GM13977 (cell line): Measurements from ENCODE around the gene CRKL.

ENCODE experiments used
- DNase-seq: peaks from one replicate; pipeline ENCODE4 v3.0.0; 2012; ENCODE audit warnings: low spot score
- in situ Hi-C: fragments of 300-500 bp; cut with MboI; formaldehyde crosslinking; loops from one replicate; pipeline ENCODE4 v1.12.0; 2022; ENCODE audit warnings: low sequenced_read_pairs, low pct_unique_long_range_greater_than_20kb, mixed read lengths, inconsistent platforms; ENCODE audit not compliant: unreplicated experiment
- TF ChIP-seq, protein P1 (sequence below): IDR thresholded peaks from 2 replicates; pipeline ENCODE4 v1.5.1; 2012; ENCODE audit warnings: mild to moderate bottlenecking, control low read depth; ENCODE audit not compliant: insufficient read depth; ENCODE audit errors: extremely low read depth, missing control alignments

The CRKL gene

DNA sequence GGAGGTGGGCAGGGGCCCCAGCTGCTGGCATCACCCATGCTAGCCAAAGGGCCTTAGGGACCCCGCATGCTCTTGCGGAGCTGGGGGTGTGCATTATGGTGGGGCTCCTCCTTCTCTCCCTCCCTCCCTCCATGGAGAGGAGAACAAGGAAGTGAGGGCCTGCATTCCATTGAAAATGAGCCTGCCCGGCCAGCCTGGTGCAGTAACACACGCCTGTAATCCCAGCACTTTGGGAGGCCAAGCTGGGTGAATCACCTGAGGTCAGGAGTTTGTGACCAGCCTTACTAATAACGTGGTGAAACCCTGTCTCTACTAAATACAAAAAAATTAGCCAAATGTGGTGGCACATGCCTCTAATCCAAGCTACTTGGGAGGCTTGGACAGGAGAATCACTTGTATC lies 36.0 kb upstream of the CRKL start:
- in situ Hi-C loops = no loop called here
- TF ChIP-seq, protein P1, sequence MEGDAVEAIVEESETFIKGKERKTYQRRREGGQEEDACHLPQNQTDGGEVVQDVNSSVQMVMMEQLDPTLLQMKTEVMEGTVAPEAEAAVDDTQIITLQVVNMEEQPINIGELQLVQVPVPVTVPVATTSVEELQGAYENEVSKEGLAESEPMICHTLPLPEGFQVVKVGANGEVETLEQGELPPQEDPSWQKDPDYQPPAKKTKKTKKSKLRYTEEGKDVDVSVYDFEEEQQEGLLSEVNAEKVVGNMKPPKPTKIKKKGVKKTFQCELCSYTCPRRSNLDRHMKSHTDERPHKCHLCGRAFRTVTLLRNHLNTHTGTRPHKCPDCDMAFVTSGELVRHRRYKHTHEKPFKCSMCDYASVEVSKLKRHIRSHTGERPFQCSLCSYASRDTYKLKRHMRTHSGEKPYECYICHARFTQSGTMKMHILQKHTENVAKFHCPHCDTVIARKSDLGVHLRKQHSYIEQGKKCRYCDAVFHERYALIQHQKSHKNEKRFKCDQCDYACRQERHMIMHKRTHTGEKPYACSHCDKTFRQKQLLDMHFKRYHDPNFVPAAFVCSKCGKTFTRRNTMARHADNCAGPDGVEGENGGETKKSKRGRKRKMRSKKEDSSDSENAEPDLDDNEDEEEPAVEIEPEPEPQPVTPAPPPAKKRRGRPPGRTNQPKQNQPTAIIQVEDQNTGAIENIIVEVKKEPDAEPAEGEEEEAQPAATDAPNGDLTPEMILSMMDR = no peak
- no peak for DNase-seq

DNA sequence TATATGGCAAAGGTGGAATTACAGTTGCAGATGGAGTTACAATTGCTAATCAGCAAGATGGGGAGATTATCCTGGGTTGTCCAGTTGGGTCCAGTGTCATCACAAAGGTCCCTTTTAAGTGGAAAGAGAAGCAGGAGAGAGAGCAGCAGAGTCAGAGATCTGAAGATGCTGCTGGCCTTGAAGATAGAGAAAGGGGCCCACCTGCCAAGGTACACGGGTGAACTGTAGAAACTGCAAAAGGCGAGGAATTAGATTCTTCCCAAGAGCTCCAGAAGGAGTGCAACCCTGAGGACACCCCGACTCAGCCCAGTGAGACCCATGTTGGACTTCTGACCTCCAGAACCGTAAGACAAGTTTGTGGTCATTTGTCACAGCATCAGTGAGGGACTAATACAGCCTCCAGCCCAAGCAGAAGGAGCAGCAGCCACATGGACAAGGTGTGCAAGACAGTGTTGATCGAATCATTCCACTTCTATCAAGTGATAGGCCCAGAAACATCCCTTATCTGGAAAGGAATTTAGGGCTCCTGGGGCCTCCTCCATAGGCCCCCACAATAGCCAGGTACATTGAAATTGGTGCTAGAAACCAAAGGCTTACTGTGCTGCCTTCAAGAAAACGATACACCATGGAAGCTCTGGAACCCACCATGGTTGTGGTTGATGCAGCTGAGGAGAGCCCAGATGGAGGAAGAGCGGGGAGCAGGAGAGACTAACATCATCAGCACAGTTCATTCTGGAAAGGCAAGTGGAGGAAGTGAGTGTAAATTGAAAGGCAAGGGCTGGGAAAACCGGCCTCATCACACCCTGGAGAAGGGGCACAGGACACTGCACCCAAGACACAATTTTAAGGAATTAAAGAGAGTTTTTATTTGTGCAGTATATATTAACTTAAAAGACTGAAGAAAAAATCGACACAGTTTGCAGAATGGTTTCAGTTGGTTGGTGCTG lies 35.1 kb upstream of the CRKL start:
- in situ Hi-C loops = no loop called here
- TF ChIP-seq, protein P1 = no peak
- no peak for DNase-seq

DNA sequence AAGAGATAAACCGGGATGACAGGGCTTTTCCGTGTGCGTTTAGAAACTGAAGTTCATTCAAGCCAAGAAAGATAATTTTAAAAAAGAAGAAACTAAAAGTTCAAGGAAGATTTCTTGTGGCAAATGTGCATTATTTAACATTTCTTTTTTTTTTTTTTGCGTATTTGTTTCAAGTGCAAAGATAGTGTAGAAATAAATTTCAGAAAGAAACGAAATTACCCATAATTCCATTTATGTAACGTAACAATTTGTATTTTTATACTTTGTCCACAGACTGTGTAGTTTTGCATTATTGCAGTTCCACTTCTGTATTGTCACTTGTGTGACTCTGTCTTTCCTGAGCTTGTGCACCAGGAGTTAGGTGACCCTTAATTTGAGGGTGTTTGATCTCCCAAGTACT lies 34.4 kb upstream of the CRKL start:
- in situ Hi-C loops = no loop called here

DNA sequence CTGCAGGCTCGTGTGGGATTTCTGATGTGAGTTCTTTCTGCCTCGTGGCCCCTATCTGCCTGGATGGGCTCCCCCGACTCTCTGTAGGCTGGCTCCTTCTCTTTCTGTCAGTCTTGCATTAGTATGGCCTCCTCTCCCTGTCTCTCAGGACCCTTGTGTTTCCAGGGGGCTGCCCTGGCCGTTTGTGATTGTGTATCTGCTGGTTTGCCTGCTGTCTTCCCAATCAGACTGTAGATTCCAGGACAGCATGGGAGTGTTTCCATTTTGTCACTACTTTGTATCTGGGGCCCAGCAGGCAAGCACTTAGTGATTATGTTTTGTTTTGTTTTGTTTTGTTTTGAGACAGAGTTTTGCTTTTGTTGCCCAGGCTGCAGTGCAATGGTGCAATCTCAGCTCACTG lies 32.8 kb upstream of the CRKL start:
- no peak for DNase-seq
- TF ChIP-seq, protein P1 = no peak
- in situ Hi-C loops = no loop called here

More for the DNA sequence above, 34.4 kb upstream of the CRKL start:
- DNase-seq = no peak
- TF ChIP-seq, protein P1 = no peak

DNA sequence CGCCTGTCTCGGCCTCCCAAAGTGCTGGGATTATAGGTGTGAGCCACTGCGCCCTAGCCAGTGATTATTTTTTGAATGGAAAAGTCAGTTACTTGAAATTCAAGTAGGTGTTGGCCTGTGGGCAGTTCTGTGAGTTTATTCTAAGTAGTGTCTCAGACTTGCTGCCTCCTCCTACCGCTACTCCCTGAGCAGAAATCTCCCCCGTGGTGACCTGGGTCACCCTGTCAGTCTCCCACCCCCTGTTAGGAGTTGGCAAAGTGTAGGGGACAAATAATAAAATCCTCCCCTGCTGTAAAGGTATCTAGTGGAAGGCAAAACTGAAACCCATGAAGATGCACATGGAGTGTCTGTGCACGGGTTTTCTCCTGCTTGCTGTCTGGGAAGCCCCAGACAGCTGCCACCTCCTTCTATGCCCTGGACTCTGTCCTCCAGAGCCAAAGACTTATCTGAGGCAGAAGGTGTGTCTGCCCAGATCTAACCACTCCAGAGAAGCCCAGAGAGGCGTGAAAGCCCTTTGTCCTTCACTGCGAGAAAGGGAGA lies 32.1 kb upstream of the CRKL start:
- in situ Hi-C loops = no loop called here
- DNase-seq = no peak
- TF ChIP-seq, protein P1 = no peak

DNA sequence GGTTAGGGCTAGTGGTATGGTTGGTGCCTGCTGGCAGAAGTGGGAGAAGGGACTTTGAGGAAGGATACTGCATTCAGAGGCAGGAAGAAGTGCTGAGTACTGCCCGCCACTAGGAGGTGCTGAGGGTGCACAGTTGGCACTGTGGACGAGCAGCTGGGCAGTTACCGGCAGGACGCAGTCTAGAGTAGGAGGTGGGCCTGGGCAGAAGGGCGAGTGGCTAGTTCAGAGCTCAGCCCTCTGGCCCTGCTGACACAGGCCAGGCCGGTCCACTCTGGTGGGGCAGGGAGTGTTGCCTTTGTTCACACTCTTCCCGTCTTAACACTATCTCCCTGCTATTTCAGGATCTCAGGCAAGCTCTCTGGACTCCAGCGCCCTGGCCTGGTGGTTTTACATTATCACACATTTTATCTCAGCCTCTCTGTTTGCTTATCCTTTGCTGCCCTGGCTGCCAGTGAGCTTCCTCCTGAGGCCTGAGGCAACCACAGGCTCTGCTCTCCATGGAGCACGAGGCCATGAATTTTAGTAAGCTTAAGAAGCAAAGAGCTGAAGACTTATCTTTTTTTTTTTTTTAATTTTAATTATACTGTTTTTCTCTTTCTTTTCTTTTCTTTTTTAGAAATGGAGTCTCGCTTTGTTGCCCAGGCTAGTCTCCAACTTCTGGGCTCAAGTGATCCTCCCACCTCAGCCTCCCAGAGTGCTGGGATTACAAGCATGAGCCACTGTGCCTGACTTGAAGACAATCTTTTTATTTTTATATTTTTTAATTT lies 31.5 kb upstream of the CRKL start:
- TF ChIP-seq, protein P1 = peak; percentile 92
- in situ Hi-C loops = no loop called here
- peak; percentile 75 for DNase-seq
